ENCODE data around the gene WWC1.

DNA sequence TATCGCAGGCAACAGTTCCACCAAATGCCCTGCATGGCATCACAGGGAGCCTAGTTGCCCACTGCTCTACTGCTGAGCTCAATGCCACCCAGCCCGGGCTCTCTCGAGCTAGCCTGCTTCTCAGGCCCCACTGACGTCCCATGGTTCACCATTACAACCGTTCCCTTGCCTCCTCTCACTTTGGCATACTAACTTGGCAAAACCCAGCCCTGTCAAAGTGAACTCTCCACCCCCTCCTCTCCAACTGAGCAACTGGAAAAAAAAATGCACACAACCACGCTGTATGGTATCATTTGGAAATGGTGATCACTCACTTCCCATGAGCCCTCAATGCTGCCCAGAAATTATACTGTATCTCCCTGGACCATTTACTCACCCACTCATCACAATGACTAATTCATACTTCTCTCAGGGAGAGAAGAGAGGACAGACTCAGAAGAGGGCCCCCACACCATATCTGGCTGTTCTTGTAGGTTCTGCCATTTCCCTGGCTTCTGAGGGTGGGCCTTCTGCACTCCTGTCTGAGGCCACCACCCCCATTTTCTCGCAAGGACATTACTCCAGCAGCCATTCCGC lies 143.4 kb downstream of the WWC1 start:
- TF ChIP-seq CTCF (IDR thresholded peaks at IDR 0.05 in 2 of 3, conservative IDR thresholded peaks at IDR 0.05 in 1 of 3; ENCODE audit: borderline replicate concordance in 1 of 3, insufficient read depth in 1 of 3, low read depth in 2 of 3, low read length in 2 of 3) = no peak
- TF ChIP-seq POLR2A (IDR thresholded peaks at IDR 0.05; ENCODE audit: borderline replicate concordance, extremely low read depth, insufficient read depth, insufficient read length) = no peak
- TF ChIP-seq TCF7L2 (IDR thresholded peaks at IDR 0.05; ENCODE audit: borderline replicate concordance, extremely low read depth, insufficient read depth, insufficient read length) = no peak
- no peak for TF ChIP-seq POLR2AphosphoS5 (IDR thresholded peaks at IDR 0.05; ENCODE audit: low read depth, low read length)
- no peak for TF ChIP-seq JUND (IDR thresholded peaks at IDR 0.05)
- no peak for TF ChIP-seq ZFX (IDR thresholded peaks at IDR 0.05)
- no peak for TF ChIP-seq MAX (IDR thresholded peaks at IDR 0.05)
- TF ChIP-seq EZH2 (IDR thresholded peaks at IDR 0.05) = no peak
- TF ChIP-seq, protein P1, sequence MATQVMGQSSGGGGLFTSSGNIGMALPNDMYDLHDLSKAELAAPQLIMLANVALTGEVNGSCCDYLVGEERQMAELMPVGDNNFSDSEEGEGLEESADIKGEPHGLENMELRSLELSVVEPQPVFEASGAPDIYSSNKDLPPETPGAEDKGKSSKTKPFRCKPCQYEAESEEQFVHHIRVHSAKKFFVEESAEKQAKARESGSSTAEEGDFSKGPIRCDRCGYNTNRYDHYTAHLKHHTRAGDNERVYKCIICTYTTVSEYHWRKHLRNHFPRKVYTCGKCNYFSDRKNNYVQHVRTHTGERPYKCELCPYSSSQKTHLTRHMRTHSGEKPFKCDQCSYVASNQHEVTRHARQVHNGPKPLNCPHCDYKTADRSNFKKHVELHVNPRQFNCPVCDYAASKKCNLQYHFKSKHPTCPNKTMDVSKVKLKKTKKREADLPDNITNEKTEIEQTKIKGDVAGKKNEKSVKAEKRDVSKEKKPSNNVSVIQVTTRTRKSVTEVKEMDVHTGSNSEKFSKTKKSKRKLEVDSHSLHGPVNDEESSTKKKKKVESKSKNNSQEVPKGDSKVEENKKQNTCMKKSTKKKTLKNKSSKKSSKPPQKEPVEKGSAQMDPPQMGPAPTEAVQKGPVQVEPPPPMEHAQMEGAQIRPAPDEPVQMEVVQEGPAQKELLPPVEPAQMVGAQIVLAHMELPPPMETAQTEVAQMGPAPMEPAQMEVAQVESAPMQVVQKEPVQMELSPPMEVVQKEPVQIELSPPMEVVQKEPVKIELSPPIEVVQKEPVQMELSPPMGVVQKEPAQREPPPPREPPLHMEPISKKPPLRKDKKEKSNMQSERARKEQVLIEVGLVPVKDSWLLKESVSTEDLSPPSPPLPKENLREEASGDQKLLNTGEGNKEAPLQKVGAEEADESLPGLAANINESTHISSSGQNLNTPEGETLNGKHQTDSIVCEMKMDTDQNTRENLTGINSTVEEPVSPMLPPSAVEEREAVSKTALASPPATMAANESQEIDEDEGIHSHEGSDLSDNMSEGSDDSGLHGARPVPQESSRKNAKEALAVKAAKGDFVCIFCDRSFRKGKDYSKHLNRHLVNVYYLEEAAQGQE (IDR thresholded peaks at IDR 0.05; ENCODE audit: low read depth) = no peak
- TF ChIP-seq SIN3A (IDR thresholded peaks at IDR 0.05; ENCODE audit: low read depth) = no peak
- no peak for TF ChIP-seq YY1 (IDR thresholded peaks at IDR 0.05; ENCODE audit: extremely low read depth, insufficient replicate concordance, low read depth, low read length)
- no peak for TF ChIP-seq FOSL1 (IDR thresholded peaks at IDR 0.05; ENCODE audit: low read depth)
